Aorta (tissue), 5 donors: ENCODE data around the gene ME3. TPM values are rescaled to one million over a fixed set of nuclear protein-coding genes. Genes with fewer than 3 reads are reported as not detected.

Source experiments
- ATAC-seq: fragments of 200-7000 bp; cut with Tn5 transposase; one replicate; pipeline ENCODE4 v1.9.1; 2022; ENCODE audit warnings: moderate library complexity; ENCODE audit not compliant: low FRiP score
- DNase-seq, 2 donors: peaks; one replicate each; pipeline ENCODE4 v3.0.0-alpha.2; 2020
- H3K27ac ChIP-seq, 2 donors: one replicate each; pipeline ENCODE4 v1.5.1; 2013; ENCODE audit warnings: low read length in 2 of 2, mild to moderate bottlenecking in 2 of 2, moderate library complexity in 2 of 2, control low read depth in 1 of 2, inconsistent platforms in 1 of 2, low read depth in 1 of 2
- H3K27me3 ChIP-seq, 2 donors: one replicate each; pipeline ENCODE4 v1.6.1; 2013; ENCODE audit warnings: control low read depth in 1 of 2, low read length in 1 of 2, mild to moderate bottlenecking in 1 of 2, moderate library complexity in 1 of 2; ENCODE audit not compliant: insufficient read depth in 2 of 2, control insufficient read depth in 1 of 2
- H3K36me3 ChIP-seq, 2 donors: one replicate each; pipeline ENCODE4 v1.6.1; 2013; ENCODE audit warnings: control low read depth in 1 of 2, low read length in 1 of 2, mild to moderate bottlenecking in 1 of 2; ENCODE audit not compliant: insufficient read depth in 2 of 2, control insufficient read depth in 1 of 2
- H3K4me1 ChIP-seq, 2 donors: one replicate each; pipeline ENCODE4 v1.6.1; 2013; ENCODE audit warnings: low read length in 2 of 2, control low read depth in 1 of 2, mild to moderate bottlenecking in 1 of 2, moderate library complexity in 1 of 2; ENCODE audit not compliant: insufficient read depth in 2 of 2, control insufficient read depth in 1 of 2
- H3K4me3 ChIP-seq, 2 donors: one replicate each; pipeline ENCODE4 v1.5.1; 2013; ENCODE audit warnings: low read length in 2 of 2, control low read depth in 1 of 2, mild to moderate bottlenecking in 1 of 2
- H3K9me3 ChIP-seq: one replicate; pipeline ENCODE4 v1.6.1; 2013; ENCODE audit warnings: mild to moderate bottlenecking, low read length; ENCODE audit not compliant: control insufficient read depth
- WGBS, 2 donors: extraction: QIAGEN DNeasy Blood & Tissue Kit; methylation state at CpG; one replicate each; pipeline ENCODE4 v1.1.7; 2013; 5-methylcytosine and 5-hydroxymethylcytosine counted together
- intact Hi-C, 2 donors: fragments of 100-400 bp; cut with DNase I; formaldehyde crosslinking; loops; one replicate each; pipeline versions ENCODE4 v1.14.2 to v1.15.0; 2022
- polyA plus RNA-seq, 2 donors: library from polyadenylated mRNA; stranded (reverse); fragments of 200-250 nt; gene quantifications; one replicate each; pipeline ENCODE4 v1.2.3, GENCODE V29; 2013
- total RNA-seq, 2 donors: library from RNA; stranded (reverse); fragmentation: NEBNext Ultra II Directional; extraction: Animal tissue kit (Norgen Biotek cat#: 25700); gene quantifications; one replicate each; pipeline ENCODE4 v1.2.1, GENCODE V29; 2021
- donor health status: healthy with polysubstance abuse.
- donor health status: Bipolar disorder and iron deficiency.
- donor health status: DM: no; HTN: no; CAD: no.
- donor health status: DM: no; HTN: no; CAD: no.
- donor health status: DM: yes; HTN: yes; CAD: no.

The ME3 gene
- total and polyA plus RNA-seq, 4 donors: 9.5 to 41.0 (median 28.6) TPM

GRCh38 chr11:86595955-86596354, 76.5 kb downstream of the ME3 start:
- ATAC-seq: no peak
- H3K27me3 ChIP-seq: no peaks in the 10 kb centered on the region
- no peak overlapping the region for H3K27ac ChIP-seq
- H3K36me3 ChIP-seq: no peaks in the 10 kb centered on the region
- intact Hi-C loops: no loop called here
- peaks cover 4 to 7% of the 10 kb centered on the region in 2 donors for H3K4me1 ChIP-seq
- no peaks in the 10 kb centered on the region for H3K9me3 ChIP-seq
- WGBS, 2 donors: 93 to 94% methylated on average over 2 of the region's 2 CpGs
- H3K4me3 ChIP-seq: no peak overlapping the region
- no peak for DNase-seq

GRCh38 chr11:86595451-86595850, 77.0 kb downstream of the ME3 start:
- Histone ChIP-seq H3K9me3 (no peaks in the 10 kb centered on the region), H3K4me1 (peaks cover 4 to 7% of the 10 kb centered on the region in 2 donors), H3K27me3 (no peaks in the 10 kb centered on the region), H3K4me3 (no peak overlapping the region), H3K36me3 (no peaks in the 10 kb centered on the region), H3K27ac (peak overlapping the region in 1 of 2 donors; percentile 27)
- ATAC-seq (no peak), DNase-seq (no peak)
- WGBS, 2 donors: 90 to 94% methylated on average over 3 of the region's 3 CpGs
- intact Hi-C loops: no loop called here

GRCh38 chr11:86594746-86595145, 77.7 kb downstream of the ME3 start:
- Histone ChIP-seq H3K27me3 (no peaks in the 10 kb centered on the region), H3K4me1 (peaks cover 4 to 7% of the 10 kb centered on the region in 2 donors), H3K4me3 (no peak overlapping the region), H3K27ac (no peak overlapping the region), H3K9me3 (no peaks in the 10 kb centered on the region), H3K36me3 (no peaks in the 10 kb centered on the region)
- DNase-seq (no peak), ATAC-seq (no peak)
- intact Hi-C loops: no loop called here

GRCh38 chr11:86593833-86594232, 78.6 kb downstream of the ME3 start:
- WGBS, 2 donors: 67 to 87% methylated on average over 4 of the region's 4 CpGs
- no peak overlapping the region for H3K4me3 ChIP-seq
- ATAC-seq: no peak
- DNase-seq: no peak
- no peaks in the 10 kb centered on the region for H3K36me3 ChIP-seq
- H3K9me3 ChIP-seq: no peaks in the 10 kb centered on the region
- intact Hi-C loops: no loop called here
- no peak overlapping the region for H3K27ac ChIP-seq
- H3K4me1 ChIP-seq: peaks cover 4 to 7% of the 10 kb centered on the region in 2 donors
- H3K27me3 ChIP-seq: no peaks in the 10 kb centered on the region

GRCh38 chr11:86592659-86593451, 79.6 kb downstream of the ME3 start:
- 80 to 84% methylated on average over 5 of the region's 5 CpGs for WGBS, 2 donors
- no peaks in the 10 kb centered on the region for H3K36me3 ChIP-seq
- H3K27ac ChIP-seq: no peak overlapping the region
- no peaks in the 10 kb centered on the region for H3K27me3 ChIP-seq
- DNase-seq (peak in 1 of 2 donors; percentile 85), ATAC-seq (peak; percentile 22)
- intact Hi-C loops: no loop called here
- H3K9me3 ChIP-seq: no peaks in the 10 kb centered on the region
- H3K4me3 ChIP-seq: no peak overlapping the region
- H3K4me1 ChIP-seq: peaks cover 4 to 7% of the 10 kb centered on the region in 2 donors

GRCh38 chr11:86592047-86592591, 80.3 kb downstream of the ME3 start:
- ATAC-seq: no peak
- no peak overlapping the region for H3K27ac ChIP-seq
- 0 to 51% methylated on average over 1 of the region's 1 CpG for WGBS, 2 donors

GRCh38 chr11:86591631-86592030, 80.8 kb downstream of the ME3 start:
- WGBS, 2 donors: 94% methylated on average over 4 of the region's 4 CpGs

More at GRCh38 chr11:86592047-86592591, 80.3 kb downstream of the ME3 start:
- no peaks in the 10 kb centered on the region for H3K36me3 ChIP-seq
- H3K4me1 ChIP-seq: peaks cover 3 to 4% of the 10 kb centered on the region in 2 donors
- no peaks in the 10 kb centered on the region for H3K27me3 ChIP-seq
- no peak for DNase-seq
- H3K9me3 ChIP-seq: no peaks in the 10 kb centered on the region
- intact Hi-C loops: no loop called here
- H3K4me3 ChIP-seq: no peak overlapping the region

GRCh38 chr11:86589856-86590589, 82.4 kb downstream of the ME3 start:
- ATAC-seq (no peak), DNase-seq (no peak)
- intact Hi-C loops: no loop called here
- Histone ChIP-seq H3K4me1 (peaks cover 2 to 4% of the 10 kb centered on the region in 2 donors), H3K27me3 (no peaks in the 10 kb centered on the region), H3K4me3 (no peak overlapping the region), H3K27ac (no peak overlapping the region), H3K36me3 (no peaks in the 10 kb centered on the region), H3K9me3 (no peaks in the 10 kb centered on the region)
- WGBS, 2 donors: 96 to 97% methylated on average over 7 of the region's 7 CpGs

More at GRCh38 chr11:86591631-86592030, 80.8 kb downstream of the ME3 start:
- Histone ChIP-seq H3K4me1 (peaks cover 2 to 4% of the 10 kb centered on the region in 2 donors), H3K9me3 (no peaks in the 10 kb centered on the region), H3K27ac (no peak overlapping the region), H3K27me3 (no peaks in the 10 kb centered on the region), H3K36me3 (no peaks in the 10 kb centered on the region), H3K4me3 (no peak overlapping the region)
- intact Hi-C loops: no loop called here
- DNase-seq (no peak), ATAC-seq (no peak)
